Measurements from ENCODE around the gene VMA21.
A peak's percentile ranks its signal among the peaks of the same experiment; 100 is the strongest.

The VMA21 gene, protein sequence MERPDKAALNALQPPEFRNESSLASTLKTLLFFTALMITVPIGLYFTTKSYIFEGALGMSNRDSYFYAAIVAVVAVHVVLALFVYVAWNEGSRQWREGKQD

DNA sequence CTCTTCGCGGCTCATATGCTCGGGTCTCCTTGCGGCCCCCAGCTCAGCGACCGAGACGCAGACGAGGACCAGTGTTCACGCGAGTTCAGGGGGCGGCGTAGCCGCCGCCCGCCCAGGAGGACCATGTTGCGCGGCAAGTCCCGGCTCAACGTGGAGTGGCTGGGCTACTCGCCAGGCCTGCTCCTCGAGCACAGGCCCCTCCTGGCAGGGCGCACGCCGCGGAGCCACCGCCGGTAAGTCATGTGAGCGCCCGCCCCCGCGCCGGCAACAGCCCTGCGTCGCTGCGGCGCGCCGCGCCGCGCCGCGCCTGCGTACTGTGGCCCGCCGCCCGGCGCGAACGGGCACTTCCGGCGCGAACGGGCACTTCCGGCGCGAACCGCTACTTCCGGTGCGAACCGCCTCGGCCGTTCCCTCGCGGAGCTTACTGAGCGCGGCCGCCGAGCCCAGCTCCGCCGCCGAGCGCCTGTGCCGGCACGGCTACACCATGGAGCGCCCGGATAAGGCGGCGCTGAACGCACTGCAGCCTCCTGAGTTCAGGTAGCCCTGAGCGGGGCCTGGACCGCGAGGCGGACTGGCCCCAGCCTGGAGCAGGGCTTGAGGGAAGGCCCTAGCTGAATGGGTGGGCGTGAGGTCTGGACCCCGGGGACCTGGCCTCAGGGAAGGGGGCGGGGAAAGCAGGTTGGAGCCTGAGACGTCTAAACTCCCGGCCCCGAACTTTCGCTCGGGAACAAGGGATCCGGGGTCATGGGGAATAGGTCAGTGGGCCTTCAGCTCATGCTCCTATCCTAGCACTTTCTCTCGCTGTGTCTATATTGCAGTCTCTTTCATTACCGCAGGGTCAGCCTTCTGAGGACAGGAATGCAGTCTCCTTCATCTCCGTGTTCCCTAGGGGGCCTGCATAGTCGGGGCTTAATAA lies at the start of gene VMA21:
Gene VMA21 (plus strand): TSS at position 382 of the 916 bp plus-strand sequence. CDS start 103 bp downstream, at position 485.
- DNase-seq = peak; percentile 34

DNA sequence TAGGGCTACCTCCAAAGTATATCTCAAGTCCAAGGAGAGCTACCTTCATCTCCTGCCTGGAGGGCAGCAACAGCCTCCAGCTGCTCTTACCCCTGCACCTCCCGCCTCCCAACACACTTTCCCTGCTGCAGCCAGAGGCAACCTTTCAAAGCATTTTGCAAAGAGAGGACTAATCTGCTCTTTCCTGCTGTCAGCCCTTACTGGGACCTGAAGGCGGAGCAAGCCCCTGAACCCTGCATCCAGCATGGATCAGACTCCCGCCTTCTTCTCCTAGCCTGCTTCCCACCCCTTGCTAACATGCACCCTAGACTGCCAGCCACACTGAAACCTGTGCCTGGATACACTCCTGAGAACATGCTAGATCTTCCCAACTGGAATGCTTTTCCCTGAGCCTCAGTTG lies 37.7 kb upstream of the VMA21 start:
- no peak for DNase-seq

DNA sequence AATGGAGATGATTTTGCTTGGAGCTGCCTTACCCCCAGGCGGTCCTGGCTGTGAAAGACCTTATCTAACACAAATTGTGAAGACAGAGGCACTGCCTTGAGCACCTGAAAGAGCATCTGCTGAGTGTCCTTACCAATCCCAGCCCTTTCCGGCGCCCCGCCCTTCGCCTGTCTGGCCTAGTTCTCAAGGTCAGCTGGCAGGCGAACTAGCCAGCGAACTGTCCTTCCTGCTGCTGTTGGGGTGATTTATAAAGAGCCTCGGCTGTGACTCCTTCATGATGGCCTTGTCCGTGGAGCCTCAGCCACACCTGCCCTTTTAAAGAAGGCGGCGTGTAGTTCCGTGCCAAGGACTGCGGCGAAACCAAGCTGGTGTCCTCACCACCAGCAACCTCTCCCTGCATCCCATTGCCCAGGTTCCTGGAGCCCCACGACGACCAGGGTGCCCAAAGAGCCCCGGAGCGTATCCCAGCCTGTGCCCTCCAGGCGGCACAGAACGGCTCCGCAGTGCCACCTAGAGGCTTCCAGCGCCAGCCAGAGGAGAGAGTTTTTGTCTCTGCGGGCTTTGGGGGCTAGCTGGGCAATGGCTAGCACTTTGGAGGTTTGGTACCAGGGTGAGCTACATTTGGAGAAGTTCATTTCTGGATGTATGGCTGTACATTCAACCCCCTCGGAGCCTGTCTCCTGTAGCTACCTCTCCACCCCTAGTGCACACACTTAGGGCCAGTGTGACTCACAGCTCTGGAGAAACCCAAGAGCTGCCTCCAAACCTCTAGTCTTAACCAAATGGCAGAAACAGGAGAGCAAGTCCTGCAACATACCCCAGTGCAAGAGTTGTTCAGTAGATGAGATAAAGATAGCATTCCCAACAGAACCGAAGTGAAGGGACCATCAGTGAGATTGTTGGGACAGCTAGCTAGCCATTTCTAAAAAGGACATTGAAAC lies 36.8 kb upstream of the VMA21 start:
- DNase-seq = no peak

DNA sequence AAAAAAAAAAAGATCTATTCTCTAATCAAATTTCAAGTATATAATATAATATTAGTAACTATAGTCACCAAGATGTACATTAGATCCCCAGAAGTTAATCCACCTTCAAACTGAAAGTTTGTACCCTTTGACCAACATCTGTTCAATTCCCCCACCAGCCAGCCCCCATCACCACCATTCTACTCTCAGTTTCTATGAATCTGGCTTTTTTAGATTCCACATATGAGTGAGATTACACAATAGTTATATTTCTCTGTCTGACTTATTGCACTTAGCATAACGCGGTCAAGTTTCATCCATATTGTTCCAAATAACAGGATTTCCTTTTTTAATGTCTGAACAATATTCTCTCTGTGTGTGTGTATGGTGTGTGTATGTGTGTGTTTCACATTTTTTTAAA lies 33.7 kb upstream of the VMA21 start:
- DNase-seq = no peak

DNA sequence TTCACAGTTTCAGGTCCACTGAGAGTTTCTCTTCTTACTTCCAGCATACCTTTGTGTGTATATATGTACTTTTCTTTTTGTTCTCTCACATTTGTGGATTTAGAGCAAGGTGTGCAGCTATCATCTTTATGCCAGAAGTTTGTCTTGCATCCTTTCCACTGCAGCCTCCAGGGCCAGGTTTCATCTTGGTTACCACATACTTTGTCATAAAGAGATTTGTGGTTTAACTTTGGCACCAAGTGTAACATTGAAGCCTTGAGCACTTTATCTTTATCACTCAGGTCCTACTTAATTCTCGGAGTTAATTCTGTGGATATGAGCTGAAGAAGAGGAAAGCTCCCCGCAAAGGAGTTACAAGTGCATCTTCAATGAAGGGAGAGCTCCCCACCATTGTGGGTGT lies 31.4 kb upstream of the VMA21 start:
- no peak for DNase-seq

DNA sequence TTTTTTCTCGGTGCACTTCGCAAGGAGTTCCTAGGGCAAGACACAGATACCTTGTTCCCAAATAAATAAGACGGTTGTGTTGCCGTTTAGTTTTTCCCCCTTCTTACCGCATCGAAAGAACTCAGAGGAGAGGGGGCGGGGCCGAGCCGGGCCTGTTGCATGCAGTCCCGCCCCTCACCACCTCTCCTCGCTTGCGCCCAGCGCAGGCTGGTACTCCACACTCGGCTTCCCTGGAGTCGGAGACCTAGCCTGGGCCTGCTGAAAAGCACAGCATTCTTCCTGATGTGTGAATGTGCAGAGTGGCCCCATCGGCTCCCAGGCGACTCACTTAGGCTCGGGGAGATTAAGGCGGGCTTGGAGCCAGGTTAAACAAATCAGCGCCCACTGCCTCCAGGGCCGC lies 26.1 kb upstream of the VMA21 start:
- DNase-seq = no peak

DNA sequence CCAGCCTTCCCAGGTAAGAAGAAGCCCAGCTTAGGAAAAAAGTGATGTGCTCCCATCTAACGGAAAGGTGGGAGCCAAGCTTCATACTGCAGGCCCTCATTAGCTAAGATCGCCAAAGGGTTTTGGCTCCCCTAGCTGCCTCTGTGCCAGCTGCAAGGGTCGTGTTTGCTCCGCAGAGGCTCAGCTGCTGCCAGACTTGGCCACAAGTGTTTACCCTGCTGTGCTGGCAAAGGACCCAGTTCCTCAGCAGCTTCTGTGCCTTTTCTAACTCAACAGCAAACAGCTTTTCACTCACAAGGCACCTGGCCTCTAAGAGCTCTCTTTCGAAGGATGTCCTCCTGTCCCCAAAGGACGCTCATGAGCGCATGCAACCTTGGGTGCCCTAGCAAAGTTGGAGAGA lies 12.2 kb upstream of the VMA21 start:
- DNase-seq = no peak

DNA sequence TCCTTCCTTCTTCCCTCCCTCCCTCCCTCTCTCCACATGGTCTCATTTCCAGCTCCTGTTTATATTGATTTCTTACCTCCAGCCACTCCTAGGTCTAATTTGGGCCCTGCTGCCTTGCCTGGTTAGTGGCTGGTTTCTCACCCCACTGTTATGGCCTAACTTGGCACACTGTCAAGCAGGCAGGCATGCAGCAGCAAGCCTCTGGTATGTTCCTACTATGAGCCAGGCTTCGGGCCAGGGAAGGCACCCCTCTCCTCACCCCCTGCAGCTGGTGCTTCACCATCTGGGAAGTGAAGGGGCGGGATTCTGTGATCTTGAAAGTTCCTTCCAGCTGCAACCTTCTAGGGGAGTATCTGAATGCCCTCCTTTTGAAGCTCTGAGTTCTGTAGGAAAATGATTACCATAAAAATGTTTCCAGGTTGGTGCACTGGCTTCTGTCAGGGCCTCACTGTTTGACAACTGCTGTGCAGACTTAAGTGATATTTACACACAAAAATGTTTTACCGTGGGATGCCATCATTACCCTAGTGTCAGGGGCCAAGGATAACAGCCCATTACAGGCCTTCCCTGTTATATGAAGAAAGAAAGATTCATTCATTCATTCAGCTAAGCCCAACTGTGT lies 10.1 kb upstream of the VMA21 start:
- no peak for DNase-seq

DNA sequence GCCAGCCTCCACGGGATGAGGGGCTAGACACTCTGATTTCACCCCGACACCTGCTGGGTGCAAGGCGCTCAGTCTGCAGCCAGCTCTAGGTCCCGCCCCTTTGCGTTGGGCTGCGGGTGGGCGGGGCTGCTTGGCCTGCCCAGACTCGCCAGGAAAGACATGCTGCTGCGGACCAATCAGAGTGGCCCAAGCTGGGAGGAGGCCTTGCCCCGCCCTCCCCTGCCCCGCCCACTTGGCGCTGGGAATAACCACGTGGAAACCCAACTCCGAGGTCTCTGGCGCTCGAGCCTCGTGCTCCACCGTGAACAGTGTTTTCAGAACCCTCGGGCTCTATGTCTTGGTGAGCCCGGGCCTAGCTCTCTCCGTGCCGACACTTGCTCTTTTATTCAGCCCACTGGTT lies 5.3 kb upstream of the VMA21 start:
- no peak for DNase-seq

DNA sequence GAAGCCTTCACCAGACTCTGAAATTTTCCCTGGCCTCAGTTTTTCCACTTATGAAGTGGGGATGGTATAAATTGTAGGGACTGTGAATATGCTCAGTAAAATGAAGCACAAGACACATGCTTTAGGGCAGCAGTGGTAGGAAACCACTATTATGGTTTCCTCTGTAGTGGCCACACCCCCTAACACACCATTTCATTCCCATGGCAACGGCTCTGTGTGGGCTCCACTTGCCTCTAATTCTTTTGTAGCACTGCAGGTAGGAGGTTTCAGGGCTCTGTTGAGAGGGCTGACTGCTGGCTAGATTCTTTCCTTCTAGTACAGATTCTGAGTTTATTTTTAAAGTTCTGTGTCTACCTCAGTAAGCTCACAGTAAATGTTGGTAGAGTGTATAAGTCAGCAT lies 3.5 kb upstream of the VMA21 start:
- no peak for DNase-seq

DNA sequence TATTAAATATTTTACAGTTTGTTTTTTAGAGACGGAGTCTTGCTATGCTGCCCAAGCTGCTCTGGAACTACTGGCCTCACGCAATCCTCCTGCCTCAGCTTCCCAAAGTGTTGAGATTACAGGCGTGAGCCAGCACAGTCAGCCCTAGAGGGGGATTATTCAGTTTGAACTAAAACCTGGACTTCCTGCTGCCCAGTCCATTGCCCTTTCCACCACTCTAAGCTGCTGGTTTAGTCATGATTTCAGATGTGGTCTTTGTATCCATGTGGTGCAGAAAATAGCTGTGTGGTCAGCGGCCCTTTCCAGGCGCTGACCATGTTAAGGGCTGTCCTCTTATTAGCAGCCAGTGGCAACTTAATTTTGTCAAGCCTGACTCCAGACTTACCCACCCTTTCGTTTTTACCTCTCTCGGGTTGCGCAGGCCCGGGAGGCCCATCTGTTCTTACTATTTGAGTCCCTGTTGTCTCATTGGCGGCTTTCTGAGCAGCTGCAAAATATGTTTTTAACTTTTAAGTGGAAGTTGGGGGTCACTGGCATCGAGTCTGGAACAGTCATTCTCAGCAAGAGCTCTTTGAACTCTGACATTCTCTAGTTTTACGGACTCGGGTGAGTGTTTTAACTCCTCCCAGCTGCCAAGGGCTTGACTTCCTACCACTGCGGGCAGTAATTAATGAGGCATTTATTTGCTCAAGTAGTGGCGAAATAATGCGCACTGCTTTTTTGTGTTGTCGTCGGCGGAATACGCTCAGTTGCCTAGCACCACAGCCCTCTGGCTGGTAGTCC lies 773 bp upstream of the VMA21 start:
- no peak for DNase-seq

DNA sequence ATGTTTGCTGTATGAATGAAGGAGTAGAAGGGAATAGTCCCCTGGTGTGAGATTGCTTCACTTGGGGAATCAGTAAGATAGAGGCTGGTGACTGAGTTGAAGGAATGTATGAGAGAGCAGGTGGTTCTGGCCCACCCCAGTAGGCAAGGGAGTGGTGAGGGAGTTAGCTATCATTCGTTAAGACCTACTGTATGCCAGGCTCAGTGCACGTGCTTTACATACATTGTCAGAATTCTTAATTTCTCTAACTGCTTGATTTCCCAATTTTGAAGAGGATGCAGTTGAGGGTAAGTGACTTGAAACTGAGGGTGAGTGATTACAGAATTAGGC lies 700 bp downstream of the VMA21 start:
- DNase-seq = peak; percentile 0

DNA sequence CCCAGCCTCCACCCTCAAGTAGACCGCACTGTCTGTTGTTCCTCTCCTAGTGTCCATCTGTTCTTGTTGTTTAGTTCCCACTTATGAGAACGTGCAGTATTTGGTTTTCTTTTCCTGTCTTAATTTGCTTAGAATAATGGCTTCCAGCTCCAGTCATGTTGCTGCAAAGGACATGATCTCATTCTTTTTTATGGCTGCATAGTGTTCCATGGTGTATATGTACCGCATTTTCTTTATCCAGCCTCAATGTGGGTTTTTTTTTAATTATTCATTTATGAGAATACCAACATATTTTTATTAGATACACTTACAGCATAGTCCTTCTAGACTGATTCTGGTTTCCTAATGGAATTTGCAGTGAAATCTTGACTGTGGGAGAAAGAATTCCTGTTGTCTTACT lies 1.3 kb downstream of the VMA21 start:
- DNase-seq = no peak

DNA sequence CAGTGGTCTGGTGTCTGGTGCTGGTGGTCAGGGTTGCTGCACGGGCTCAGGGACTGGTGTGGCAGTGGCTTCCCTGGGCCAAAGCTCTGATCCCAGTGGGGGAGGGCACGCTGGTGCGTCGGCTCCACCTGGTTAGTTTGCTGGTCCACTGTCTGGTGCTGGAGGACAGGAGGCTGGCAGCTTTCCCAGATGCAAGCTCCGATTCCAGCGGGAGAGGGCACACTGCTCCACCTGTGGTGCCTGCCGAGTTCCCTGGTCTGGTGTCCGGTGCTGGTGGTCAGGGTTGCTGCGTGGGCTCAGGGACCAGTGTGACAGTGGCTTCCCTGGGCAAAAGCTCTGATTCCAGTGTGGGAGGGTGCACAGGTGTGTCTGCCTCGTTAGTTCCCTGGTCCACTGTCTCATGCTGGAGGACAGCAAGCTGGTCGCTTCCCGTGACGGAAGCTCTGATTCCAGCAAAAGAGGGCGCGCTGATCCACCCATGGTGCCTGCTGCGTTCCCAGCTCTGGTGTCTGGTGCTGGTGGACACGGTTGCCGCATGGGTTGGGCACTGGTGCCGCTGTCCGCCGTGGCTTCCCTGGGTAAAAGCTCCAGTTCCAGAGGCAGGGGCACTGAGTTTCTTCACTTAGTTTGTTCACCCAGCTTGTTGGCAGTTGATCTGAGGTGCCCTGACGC lies 5.8 kb downstream of the VMA21 start:
- DNase-seq = peak; percentile 7

DNA sequence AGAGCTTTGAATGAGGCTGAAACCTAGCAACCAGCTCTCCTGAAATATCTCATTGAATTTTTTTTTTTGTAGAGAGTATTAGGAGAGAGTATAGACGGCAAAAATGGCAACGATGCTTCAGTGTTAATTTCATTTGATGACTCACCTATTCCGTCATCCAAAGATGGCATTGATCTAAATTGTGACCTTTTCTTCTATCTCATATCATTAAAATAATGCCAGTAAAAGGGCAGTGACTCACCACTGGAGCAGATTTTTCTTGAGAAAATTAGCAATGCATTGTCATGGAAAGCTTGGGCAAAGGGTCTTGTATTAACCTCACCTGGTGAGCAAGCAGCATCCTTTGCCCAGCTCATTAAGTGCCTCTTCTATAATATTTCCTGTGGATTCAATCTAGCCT lies 19.6 kb downstream of the VMA21 start:
- no peak for DNase-seq

DNA sequence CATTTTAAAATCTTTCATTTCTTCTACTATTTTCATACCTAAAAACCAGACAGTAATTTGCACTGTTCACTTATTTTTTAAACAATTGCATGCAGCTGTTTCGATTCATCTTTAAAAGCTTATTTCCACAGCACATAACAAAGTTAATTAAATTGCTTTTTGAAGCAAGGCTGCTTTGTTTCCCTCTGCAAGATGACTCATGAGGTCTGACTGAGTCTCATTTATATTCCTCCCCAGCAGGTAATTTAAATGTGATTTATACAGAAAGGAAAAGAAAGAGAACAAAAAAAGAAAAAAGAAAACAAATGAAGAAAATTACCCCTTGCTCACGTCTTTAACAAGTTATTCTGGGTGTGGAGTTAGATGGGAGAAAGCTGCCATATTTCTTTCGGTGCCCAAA lies 22.8 kb downstream of the VMA21 start:
- DNase-seq = no peak

DNA sequence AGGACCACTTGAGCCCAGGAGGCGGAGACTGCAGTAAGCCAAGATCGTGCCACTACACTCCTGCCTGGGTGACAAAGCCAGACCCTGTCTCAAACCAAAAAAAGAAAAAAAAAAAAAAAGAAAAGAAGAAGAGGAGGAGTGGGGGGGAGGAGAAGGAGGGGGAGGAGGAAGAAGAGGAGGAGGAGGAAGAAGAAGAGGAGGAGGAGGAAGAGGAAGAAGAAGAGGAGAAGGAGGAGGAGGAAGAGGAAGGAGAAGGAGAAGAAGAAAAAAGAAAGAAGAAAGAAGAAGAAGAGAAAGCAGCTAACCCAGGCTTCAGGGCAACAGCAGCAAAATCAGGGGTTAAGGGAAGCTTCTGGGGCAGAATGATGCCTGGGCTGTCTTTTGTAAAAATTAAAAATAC lies 27.5 kb downstream of the VMA21 start:
- no peak for DNase-seq

DNA sequence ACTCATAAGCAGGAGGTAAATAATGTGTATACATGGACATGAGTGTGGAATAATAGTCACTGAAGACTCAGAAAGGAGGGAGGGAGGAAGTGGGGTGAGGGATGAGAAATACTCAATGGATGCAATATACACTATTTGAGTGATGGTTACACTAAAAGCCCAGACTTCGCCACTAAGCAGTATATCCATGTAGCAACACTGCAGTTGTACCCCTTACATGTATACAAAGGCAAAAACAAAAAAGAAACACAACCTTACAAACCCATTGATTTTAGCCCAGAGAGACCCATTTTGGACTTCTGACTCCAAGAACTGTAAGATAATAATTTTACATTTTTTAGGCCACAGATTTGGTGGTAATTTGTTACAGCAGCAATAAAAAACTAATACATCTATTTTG lies 51.5 kb downstream of the VMA21 start:
- DNase-seq = no peak

DNA sequence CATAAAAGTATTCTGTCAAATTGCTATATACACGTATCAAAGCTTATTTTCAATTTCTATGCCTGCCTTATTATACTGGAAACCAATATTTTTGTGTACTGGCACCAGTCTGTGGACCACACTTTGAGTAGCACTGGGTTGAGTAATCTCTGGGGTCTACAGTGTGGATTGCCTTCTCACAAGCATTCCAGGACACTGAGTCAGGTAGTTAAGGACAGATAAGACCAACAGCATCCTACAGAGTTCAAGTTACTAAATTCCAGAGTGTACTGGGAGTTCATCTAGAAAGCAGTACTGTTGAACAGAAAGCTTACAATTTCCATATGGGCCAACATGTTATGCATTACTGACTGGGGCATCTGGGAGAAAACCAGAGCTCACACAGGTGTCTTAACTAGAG lies 61.8 kb downstream of the VMA21 start:
- DNase-seq = no peak
